ENCODE results near the gene AFG1L.

GRCh38 chr6:108341372-108341771, 46.5 kb downstream of the AFG1L start:
- TF ChIP-seq CTCF (IDR thresholded peaks at IDR 0.05; ENCODE audit: poor library complexity): no peak
- no peak for TF ChIP-seq EZH2 (IDR thresholded peaks at IDR 0.05; ENCODE audit: borderline replicate concordance)
